ENCODE data around the gene CPED1. TPM values are rescaled to one million over a fixed set of nuclear protein-coding genes. Genes with fewer than 3 reads are reported as not detected.
A peak's percentile ranks its signal among the peaks of the same experiment; 100 is the strongest.

Gene CPED1
- total and polyA plus RNA-seq, 5 donors = 3.9 to 31.1 (median 28.0) TPM

DNA sequence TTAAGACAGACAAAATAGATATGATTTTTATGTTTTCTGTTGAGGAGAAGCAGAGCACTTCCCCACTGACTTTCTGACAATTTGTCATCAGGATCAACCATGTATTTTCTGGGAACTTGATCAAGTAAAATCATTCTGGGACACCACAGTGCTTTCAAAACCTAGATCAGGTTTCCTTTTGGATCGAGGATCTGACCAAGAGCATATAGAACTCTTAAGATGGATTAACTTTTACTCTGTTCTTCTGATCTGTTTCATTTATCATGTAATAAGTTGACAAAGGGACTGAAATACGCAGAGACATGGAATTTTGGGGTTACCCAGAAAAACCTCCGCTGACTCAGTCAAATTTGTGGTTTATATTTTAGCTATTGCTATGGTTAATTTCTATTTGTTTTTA lies 204.3 kb downstream of the CPED1 start:
- Histone ChIP-seq H3K9me3 (ENCODE audit: control insufficient read depth, low read length) (no peaks in the 10 kb centered on the region), H3K4me3 (ENCODE audit: low read length) (no peak overlapping the region), H3K4me1 (ENCODE audit: control insufficient read depth, insufficient read depth, low read length) (peaks cover 5% of the 10 kb centered on the region), H3K27me3 (ENCODE audit: control insufficient read depth, insufficient read depth) (no peaks in the 10 kb centered on the region), H3K27ac (ENCODE audit: low read length) (no peak overlapping the region)
- 90% methylated on average over 3 of the region's 3 CpGs for WGBS
- DNase-seq (no peak), ATAC-seq (no peak)
- intact Hi-C loops (cut with DNase I) = no loop called here

DNA sequence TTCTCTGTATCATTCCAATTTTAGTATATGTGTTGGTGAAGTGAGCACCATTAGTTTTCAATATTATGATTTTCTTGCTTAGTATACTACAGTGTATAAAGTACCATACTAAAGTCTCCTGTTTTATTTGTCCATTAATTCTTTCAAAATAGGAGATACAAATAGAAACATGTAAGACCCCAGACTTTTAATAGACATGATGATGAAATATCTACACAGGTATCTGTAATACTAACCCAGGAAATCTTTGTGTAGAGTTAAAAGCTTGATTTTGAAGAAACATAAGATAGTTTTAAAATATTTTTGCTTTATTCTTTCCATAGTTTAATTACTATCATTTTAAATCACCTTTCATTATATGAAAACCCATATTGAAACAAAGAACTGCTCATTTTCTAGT lies 206.5 kb downstream of the CPED1 start:
- Histone ChIP-seq H3K4me1 (ENCODE audit: control insufficient read depth, insufficient read depth, low read length) (peaks cover 5% of the 10 kb centered on the region), H3K9me3 (ENCODE audit: control insufficient read depth, low read length) (no peaks in the 10 kb centered on the region), H3K27me3 (ENCODE audit: control insufficient read depth, insufficient read depth) (no peaks in the 10 kb centered on the region), H3K4me3 (ENCODE audit: low read length) (no peak overlapping the region), H3K27ac (ENCODE audit: low read length) (no peak overlapping the region)
- ATAC-seq = no peak
- no peak for DNase-seq
- intact Hi-C loops (cut with DNase I) = no loop called here

DNA sequence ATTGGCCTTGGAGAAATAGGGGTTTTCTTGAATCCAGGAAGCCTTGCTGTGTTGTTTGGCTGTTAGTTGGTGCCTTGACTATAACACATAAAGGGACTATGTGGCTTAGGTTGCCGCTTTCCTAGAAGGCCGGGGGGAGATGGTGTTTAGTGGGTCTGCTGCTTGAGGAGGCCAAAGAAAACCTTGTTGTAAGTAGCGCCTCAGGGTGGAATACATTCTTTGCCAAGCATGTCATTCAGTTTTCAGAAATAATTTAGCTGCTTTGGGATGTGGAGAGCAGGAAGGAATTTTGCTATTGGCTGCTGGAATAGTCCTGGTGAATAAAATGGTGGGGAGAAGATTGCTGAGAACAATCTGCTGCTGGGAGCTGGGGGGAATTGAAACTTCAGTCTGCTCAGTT lies 207.4 kb downstream of the CPED1 start:
- H3K27ac ChIP-seq (ENCODE audit: low read length) = no peak overlapping the region
- H3K9me3 ChIP-seq (ENCODE audit: control insufficient read depth, low read length) = no peaks in the 10 kb centered on the region
- no peak overlapping the region for H3K4me3 ChIP-seq (ENCODE audit: low read length)
- H3K4me1 ChIP-seq (ENCODE audit: control insufficient read depth, insufficient read depth, low read length) = peaks cover 5% of the 10 kb centered on the region
- DNase-seq (no peak), ATAC-seq (no peak)
- intact Hi-C loops (cut with DNase I) = no loop called here
- no peaks in the 10 kb centered on the region for H3K27me3 ChIP-seq (ENCODE audit: control insufficient read depth, insufficient read depth)
- WGBS = 80% methylated on average over 3 of the region's 3 CpGs

DNA sequence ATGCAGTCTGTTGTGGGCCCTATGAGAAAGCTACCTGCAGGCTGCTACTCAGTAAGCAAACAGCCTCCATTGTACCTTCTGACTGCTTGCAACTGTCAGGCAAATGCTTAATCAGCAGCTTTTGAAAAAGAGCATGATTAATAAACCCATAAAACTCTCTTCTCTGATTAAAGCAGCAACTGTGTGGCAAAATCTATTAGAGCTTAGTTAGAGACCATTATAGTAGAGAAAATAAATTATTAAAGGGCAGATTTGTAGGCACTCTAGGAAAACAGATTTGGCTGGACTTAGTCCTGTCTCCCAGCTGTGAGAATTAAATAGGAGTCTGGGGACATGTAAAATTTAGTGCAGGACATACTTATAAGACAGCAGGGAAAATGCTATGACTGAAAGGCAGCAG lies 207.8 kb downstream of the CPED1 start:
- H3K4me1 ChIP-seq (ENCODE audit: control insufficient read depth, insufficient read depth, low read length) = peaks cover 5% of the 10 kb centered on the region

DNA sequence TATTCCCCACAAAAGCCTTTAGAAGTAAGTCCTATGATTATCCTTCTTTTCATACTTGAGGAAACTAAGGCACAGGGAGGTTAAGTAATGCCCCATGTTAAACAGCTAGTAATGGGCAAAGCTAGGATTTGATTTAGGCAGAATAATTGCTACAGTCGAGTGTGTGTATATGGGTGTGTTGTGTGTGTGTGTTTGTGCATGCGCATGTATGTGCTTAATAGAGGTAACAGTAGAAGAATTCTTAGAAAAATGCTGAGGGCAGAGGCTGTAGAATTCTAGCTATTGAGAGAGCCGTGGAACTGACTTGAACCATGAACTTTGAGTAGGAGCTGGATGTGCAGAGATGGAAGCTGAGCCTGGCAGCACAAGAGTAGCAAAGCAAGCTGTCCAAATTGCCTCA lies 208.9 kb downstream of the CPED1 start:
- ATAC-seq (no peak), DNase-seq (no peak)
- Histone ChIP-seq H3K4me3 (ENCODE audit: low read length) (no peak overlapping the region), H3K9me3 (ENCODE audit: control insufficient read depth, low read length) (no peaks in the 10 kb centered on the region), H3K27me3 (ENCODE audit: control insufficient read depth, insufficient read depth) (no peaks in the 10 kb centered on the region), H3K27ac (ENCODE audit: low read length) (no peak overlapping the region), H3K4me1 (ENCODE audit: control insufficient read depth, insufficient read depth, low read length) (peaks cover 5% of the 10 kb centered on the region)
- WGBS = 94% methylated on average over 3 of the region's 3 CpGs
- intact Hi-C loops (cut with DNase I) = no loop called here

More for the DNA sequence above, 207.8 kb downstream of the CPED1 start:
- DNase-seq (no peak), ATAC-seq (no peak)
- Histone ChIP-seq H3K27ac (ENCODE audit: low read length) (no peak overlapping the region), H3K4me3 (ENCODE audit: low read length) (no peak overlapping the region), H3K27me3 (ENCODE audit: control insufficient read depth, insufficient read depth) (no peaks in the 10 kb centered on the region), H3K9me3 (ENCODE audit: control insufficient read depth, low read length) (no peaks in the 10 kb centered on the region)
- intact Hi-C loops (cut with DNase I) = no loop called here

DNA sequence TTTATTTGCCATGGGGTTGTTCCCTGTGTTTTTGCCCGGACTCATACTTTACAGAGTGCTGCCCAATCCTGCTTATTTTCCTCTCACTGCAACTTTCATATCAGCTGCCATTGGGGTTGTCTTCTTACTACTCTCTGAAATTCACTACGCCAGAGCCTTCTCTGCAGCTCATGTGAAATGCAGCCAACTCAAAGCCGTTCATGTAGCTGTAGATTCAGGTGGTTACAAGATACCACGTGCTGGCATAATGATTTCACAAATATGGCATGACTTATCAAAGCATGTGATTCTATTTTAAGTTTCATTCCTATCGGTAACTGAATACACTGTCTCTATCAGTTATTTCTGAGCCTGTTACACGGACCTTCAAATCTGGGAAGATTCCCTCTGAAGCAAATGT lies 210.0 kb downstream of the CPED1 start:
- no peak overlapping the region for H3K4me3 ChIP-seq (ENCODE audit: low read length)
- peaks cover 5% of the 10 kb centered on the region for H3K4me1 ChIP-seq (ENCODE audit: control insufficient read depth, insufficient read depth, low read length)
- H3K27me3 ChIP-seq (ENCODE audit: control insufficient read depth, insufficient read depth) = no peaks in the 10 kb centered on the region
- intact Hi-C loops (cut with DNase I) = no loop called here
- H3K9me3 ChIP-seq (ENCODE audit: control insufficient read depth, low read length) = no peaks in the 10 kb centered on the region
- peak overlapping the region; percentile 80 for H3K27ac ChIP-seq (ENCODE audit: low read length)
- DNase-seq (no peak), ATAC-seq (peak; percentile 35 to 59)
- 68% methylated on average over 6 of the region's 6 CpGs for WGBS

DNA sequence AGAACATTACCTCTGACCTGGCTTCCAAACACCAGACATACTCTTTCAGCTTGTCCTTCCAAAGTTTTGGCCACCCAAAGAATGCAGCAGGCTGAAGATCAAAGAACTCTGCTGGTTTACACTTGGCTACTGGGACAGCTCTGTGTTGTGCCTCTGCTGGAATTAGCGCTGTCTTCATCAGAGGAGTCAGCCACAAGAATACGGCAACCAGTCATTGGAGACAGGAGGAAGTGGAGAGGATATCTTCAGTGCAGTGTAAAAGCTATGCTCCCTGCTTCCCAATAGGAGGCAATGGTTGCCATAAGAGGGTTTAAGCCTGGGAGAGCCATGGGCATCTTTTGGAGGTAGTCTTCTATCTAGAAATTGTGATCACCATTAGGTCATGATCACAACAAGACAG lies 213.6 kb downstream of the CPED1 start:
- Histone ChIP-seq H3K27ac (ENCODE audit: low read length) (no peak overlapping the region), H3K27me3 (ENCODE audit: control insufficient read depth, insufficient read depth) (no peaks in the 10 kb centered on the region), H3K9me3 (ENCODE audit: control insufficient read depth, low read length) (no peaks in the 10 kb centered on the region), H3K4me3 (ENCODE audit: low read length) (no peak overlapping the region), H3K4me1 (ENCODE audit: control insufficient read depth, insufficient read depth, low read length) (no peaks in the 10 kb centered on the region)
- DNase-seq (no peak), ATAC-seq (no peak)
- intact Hi-C loops (cut with DNase I) = no loop called here
- 94% methylated on average over 2 of the region's 2 CpGs for WGBS

DNA sequence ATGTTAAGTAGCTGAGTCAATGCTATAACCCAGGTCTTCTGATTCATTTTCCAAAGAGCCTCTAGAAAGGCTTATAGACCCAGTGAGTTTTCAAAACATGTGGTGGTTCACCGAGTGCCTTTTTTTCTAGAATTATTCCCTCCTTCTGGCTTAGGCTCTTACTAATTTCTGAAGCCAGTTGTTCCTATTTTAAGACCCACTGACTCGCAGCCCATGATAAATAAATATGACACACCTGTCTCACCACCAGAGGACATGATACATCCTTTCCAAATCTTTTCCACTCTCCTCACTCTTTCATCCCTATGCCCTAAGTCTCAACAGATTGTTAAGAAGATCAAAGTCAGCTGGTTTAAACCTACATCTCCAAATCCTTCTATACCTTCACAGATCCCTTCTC lies 214.3 kb downstream of the CPED1 start:
- intact Hi-C loops (cut with DNase I) = no loop called here
- no peak overlapping the region for H3K4me3 ChIP-seq (ENCODE audit: low read length)
- no peaks in the 10 kb centered on the region for H3K9me3 ChIP-seq (ENCODE audit: control insufficient read depth, low read length)
- DNase-seq = no peak
- ATAC-seq = no peak
- WGBS = 85% methylated on average over 2 of the region's 2 CpGs
- no peaks in the 10 kb centered on the region for H3K4me1 ChIP-seq (ENCODE audit: control insufficient read depth, insufficient read depth, low read length)
- H3K27me3 ChIP-seq (ENCODE audit: control insufficient read depth, insufficient read depth) = no peaks in the 10 kb centered on the region
- no peak overlapping the region for H3K27ac ChIP-seq (ENCODE audit: low read length)

DNA sequence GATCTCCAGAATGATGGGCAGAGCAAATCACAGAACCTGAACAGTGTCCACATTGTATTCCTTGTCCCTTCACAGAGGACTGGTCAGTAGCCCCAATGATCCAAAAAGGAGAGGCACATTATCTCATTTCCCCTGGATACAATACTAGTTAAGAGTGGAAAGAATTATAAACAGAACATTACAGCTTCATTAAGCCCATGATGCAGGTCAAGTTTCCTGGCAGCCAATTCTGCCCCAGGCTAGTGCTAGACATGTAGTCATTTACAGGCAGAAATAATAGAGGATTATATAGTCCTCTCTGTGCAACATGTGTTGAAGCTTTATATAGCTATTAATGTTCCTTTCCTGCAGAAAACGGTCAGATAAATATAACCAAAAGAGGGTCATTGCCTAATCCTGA lies 216.0 kb downstream of the CPED1 start:
- no peak overlapping the region for H3K27ac ChIP-seq (ENCODE audit: low read length)
- ATAC-seq (no peak), DNase-seq (no peak)
- H3K27me3 ChIP-seq (ENCODE audit: control insufficient read depth, insufficient read depth) = no peaks in the 10 kb centered on the region
- no peaks in the 10 kb centered on the region for H3K4me1 ChIP-seq (ENCODE audit: control insufficient read depth, insufficient read depth, low read length)
- WGBS = 61% methylated on average over 1 of the region's 1 CpG
- no peaks in the 10 kb centered on the region for H3K9me3 ChIP-seq (ENCODE audit: control insufficient read depth, low read length)
- H3K4me3 ChIP-seq (ENCODE audit: low read length) = no peak overlapping the region
- intact Hi-C loops (cut with DNase I) = no loop called here

DNA sequence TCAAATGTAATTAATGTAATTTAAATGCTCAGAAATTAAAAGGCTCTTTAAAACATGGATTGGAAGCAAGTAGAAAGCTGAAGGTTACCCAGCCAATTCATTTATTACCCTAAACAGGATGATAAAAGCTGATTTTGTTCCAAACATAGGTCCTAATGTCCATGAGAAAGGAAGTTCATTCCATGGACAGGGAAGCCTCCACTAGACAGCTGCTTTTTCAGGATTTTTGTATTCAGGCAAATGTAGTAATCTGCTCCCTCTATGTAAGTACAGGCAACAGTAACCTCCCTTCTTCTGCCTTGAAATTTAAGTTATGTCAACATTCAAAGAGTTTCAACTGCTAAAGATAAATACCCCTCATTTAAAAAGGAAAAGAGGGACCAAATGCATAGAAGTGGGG lies 217.3 kb downstream of the CPED1 start:
- ATAC-seq = no peak
- Histone ChIP-seq H3K9me3 (ENCODE audit: control insufficient read depth, low read length) (no peaks in the 10 kb centered on the region), H3K4me1 (ENCODE audit: control insufficient read depth, insufficient read depth, low read length) (no peaks in the 10 kb centered on the region), H3K4me3 (ENCODE audit: low read length) (no peak overlapping the region), H3K27ac (ENCODE audit: low read length) (no peak overlapping the region), H3K27me3 (ENCODE audit: control insufficient read depth, insufficient read depth) (no peaks in the 10 kb centered on the region)
- DNase-seq = no peak
- intact Hi-C loops (cut with DNase I) = no loop called here

DNA sequence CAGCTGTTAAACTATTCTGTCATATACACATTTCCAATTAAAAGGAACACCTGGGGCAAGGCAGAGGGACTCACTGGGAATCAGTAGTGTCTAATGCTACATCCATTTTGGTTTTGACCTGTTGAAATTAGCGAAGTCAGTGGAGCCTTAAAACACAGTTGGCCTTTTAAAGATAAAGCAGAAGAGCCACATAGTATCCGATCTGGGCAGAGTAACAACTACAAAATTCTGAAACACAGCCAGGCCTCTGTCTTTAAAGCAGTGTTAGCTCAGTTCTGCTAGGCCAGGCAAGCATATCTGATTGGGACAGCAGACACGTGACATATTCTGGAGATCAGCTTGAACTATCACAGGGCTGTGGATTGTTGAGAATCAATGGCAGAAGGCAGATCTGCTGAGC lies 222.7 kb downstream of the CPED1 start:
- no peak for DNase-seq
- WGBS = 52% methylated on average over 3 of the region's 3 CpGs
- Histone ChIP-seq H3K4me3 (ENCODE audit: low read length) (no peak overlapping the region), H3K27ac (ENCODE audit: low read length) (no peak overlapping the region), H3K9me3 (ENCODE audit: control insufficient read depth, low read length) (no peaks in the 10 kb centered on the region), H3K27me3 (ENCODE audit: control insufficient read depth, insufficient read depth) (no peaks in the 10 kb centered on the region), H3K4me1 (ENCODE audit: control insufficient read depth, insufficient read depth, low read length) (no peaks in the 10 kb centered on the region)
- peak in 1 of 2 donors; percentile 43 for ATAC-seq
- intact Hi-C loops (cut with DNase I) = no loop called here

DNA sequence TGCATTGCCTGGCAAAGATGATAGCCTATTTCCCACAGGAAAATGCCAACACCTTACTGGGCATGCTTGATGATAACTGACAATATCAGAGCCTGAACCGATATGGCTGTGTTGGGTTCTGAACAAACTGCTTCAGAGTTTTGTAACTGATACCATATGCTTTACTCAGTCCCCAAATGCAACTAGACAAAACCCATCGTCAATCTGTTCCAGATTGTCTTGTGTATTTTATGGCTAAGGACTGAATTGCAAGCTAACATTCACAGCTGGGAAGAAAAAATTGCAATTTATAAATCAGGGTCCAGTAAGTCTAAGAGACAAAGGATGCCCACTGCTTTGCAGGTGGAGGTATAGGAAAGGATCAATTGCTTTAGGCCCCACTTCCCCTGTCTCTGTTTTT lies 223.5 kb downstream of the CPED1 start:
- H3K27ac ChIP-seq (ENCODE audit: low read length) = no peak overlapping the region
- H3K27me3 ChIP-seq (ENCODE audit: control insufficient read depth, insufficient read depth) = no peaks in the 10 kb centered on the region
- H3K4me3 ChIP-seq (ENCODE audit: low read length) = no peak overlapping the region
- WGBS = 69% methylated on average over 2 of the region's 2 CpGs
- no peaks in the 10 kb centered on the region for H3K9me3 ChIP-seq (ENCODE audit: control insufficient read depth, low read length)
- no peak for DNase-seq
- no peak for ATAC-seq
- intact Hi-C loops (cut with DNase I) = no loop called here
- no peaks in the 10 kb centered on the region for H3K4me1 ChIP-seq (ENCODE audit: control insufficient read depth, insufficient read depth, low read length)
